ENCODE data around the gene MBP. TPM values are rescaled to one million over a fixed set of nuclear protein-coding genes. Genes with fewer than 3 reads are reported as not detected.

Gene MBP
- total RNA-seq, 1 donor from 2014 or later = 2.0 TPM

DNA sequence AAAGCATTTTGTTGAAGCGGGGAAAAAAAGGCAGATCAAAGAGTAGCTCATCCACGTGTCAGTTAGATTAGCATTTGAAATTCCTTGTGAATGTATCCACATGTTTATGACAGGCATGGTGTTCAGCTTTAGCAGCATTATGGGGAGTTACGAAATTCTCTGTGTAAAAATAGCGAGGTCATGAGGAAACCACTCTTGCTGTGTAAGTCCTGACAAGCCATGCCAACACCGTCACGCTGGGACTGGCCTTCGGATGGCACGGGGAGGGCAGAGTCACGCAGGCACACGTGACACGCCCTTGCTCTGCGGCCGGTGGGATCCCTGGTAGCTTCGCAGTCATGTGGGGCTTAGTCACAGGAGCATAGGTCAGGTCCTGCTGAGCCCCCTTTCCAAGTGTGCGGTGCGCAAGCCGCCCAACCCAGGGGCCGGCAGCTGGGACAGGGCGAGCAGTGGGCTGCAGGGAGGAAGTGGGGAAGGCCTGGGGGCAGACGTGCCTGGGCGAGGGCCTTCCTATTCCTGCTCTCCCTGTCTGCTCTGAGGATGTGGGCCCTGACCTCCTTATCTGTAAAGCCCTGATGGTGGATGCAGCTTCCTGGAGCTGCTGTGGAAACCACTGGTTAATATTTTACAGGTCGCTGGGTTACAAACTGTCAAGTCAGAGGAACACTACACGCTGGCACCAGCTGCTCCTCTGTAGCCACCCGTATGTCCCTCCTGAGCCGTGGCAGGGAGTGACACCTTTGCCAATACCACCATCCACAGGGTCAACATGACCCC is 18.0 kb downstream of the MBP start:
- H3K27ac Mint-ChIP-seq (ENCODE audit: unreplicated experiment) = no peak overlapping the region
- no peaks in the 10 kb centered on the region for H3K27me3 Mint-ChIP-seq (ENCODE audit: low read depth)
- no peaks in the 10 kb centered on the region for H3K36me3 Mint-ChIP-seq (ENCODE audit: low read depth)
- no peaks in the 10 kb centered on the region for H3K9me3 Mint-ChIP-seq
- H3K4me1 Mint-ChIP-seq = peaks cover 6% of the 10 kb centered on the region
- no peak for DNase-seq (ENCODE audit: low read depth, low spot score)
- TF ChIP-seq, protein P1, sequence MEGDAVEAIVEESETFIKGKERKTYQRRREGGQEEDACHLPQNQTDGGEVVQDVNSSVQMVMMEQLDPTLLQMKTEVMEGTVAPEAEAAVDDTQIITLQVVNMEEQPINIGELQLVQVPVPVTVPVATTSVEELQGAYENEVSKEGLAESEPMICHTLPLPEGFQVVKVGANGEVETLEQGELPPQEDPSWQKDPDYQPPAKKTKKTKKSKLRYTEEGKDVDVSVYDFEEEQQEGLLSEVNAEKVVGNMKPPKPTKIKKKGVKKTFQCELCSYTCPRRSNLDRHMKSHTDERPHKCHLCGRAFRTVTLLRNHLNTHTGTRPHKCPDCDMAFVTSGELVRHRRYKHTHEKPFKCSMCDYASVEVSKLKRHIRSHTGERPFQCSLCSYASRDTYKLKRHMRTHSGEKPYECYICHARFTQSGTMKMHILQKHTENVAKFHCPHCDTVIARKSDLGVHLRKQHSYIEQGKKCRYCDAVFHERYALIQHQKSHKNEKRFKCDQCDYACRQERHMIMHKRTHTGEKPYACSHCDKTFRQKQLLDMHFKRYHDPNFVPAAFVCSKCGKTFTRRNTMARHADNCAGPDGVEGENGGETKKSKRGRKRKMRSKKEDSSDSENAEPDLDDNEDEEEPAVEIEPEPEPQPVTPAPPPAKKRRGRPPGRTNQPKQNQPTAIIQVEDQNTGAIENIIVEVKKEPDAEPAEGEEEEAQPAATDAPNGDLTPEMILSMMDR (conservative IDR thresholded peaks at IDR 0.05) = no peak
- no peak overlapping the region for H3K4me3 Mint-ChIP-seq

DNA sequence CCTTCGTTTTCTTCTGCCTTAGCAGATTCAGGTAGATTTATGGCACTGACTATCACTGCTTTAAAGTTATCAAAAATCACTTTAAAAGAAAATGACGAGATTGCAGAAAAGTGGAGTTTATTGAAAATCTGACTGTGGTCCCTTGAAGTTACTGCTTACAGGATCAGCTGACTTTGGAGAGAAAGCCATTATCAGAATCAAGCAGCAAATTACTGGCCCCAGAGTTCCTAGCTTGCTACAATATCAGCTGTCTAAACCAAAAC is 18.5 kb downstream of the MBP start:
- DNase-seq (ENCODE audit: low read depth, low spot score) = no peak
- TF ChIP-seq, protein P1 (conservative IDR thresholded peaks at IDR 0.05) = no peak
- Mint-ChIP-seq H3K27me3 (ENCODE audit: low read depth) (no peaks in the 10 kb centered on the region), H3K4me1 (peaks cover 6% of the 10 kb centered on the region), H3K4me3 (no peak overlapping the region), H3K9me3 (no peaks in the 10 kb centered on the region), H3K27ac (ENCODE audit: unreplicated experiment) (no peak overlapping the region), H3K36me3 (ENCODE audit: low read depth) (no peaks in the 10 kb centered on the region)

DNA sequence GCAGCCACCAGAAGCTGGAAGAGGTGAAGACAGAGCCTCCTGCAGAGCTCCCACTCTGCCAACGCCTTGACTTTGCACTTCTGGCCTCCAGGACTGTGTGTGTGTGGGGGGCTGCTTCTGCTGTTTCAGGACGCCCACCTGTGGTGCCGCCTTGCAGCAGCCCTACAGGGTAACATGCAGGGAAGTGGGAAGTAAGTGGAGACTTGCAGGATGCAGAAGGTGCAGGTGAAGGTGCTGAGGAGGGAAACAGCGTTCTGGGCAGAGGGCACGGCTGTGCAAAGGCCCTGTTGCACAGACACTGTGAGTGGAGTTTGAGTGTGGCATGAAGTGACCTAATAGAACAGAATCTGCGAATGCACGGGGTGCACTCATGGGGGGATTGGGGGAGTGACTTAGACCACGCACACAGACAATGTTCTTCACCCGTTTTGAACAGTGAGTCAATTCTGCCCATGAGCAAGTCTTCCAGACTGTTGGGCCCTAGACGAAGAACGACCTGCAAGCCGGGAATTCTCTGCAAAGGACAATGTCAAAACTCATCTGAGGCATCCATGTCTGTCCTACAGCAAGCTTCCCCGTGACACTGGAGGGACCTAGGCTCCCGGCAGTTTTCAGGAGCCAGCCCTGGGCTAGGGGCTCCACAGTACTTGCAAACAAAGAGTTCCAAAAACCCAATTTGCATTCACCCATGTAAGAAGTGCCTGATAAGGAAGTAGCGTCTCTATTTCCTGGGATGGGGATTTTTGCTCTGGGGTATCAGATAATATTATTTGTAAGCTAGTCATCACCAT is 19.0 kb downstream of the MBP start:
- TF ChIP-seq, protein P1 (conservative IDR thresholded peaks at IDR 0.05) = no peak
- peaks cover 6% of the 10 kb centered on the region for H3K4me1 Mint-ChIP-seq
- H3K27me3 Mint-ChIP-seq (ENCODE audit: low read depth) = no peaks in the 10 kb centered on the region
- H3K27ac Mint-ChIP-seq (ENCODE audit: unreplicated experiment) = no peak overlapping the region
- no peak overlapping the region for H3K4me3 Mint-ChIP-seq
- no peaks in the 10 kb centered on the region for H3K36me3 Mint-ChIP-seq (ENCODE audit: low read depth)
- DNase-seq (ENCODE audit: low read depth, low spot score) = no peak
- H3K9me3 Mint-ChIP-seq = no peaks in the 10 kb centered on the region

DNA sequence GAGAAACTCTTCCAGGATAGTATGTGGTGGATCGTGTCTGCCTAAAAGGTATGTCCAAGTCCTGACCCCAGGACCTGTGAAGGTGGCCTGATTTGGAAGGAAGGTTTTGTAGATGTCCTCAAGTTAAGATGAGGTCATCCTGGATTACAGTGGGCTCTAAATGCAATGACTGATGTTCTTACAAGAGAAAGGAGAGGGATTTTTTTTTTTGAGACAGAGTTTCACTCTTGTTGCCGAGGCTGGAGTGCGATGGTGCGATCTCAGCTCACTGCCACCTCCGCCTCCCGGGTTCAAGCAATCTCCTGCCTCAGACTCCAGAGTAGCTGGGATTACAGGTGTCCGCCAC is 19.9 kb downstream of the MBP start:
- H3K27me3 Mint-ChIP-seq (ENCODE audit: low read depth) = no peaks in the 10 kb centered on the region
- H3K9me3 Mint-ChIP-seq = no peaks in the 10 kb centered on the region
- H3K36me3 Mint-ChIP-seq (ENCODE audit: low read depth) = no peaks in the 10 kb centered on the region
- peaks cover 13% of the 10 kb centered on the region for H3K4me1 Mint-ChIP-seq
- TF ChIP-seq, protein P1 (conservative IDR thresholded peaks at IDR 0.05) = no peak
- H3K27ac Mint-ChIP-seq (ENCODE audit: unreplicated experiment) = no peak overlapping the region
- no peak overlapping the region for H3K4me3 Mint-ChIP-seq
- DNase-seq (ENCODE audit: low read depth, low spot score) = no peak

DNA sequence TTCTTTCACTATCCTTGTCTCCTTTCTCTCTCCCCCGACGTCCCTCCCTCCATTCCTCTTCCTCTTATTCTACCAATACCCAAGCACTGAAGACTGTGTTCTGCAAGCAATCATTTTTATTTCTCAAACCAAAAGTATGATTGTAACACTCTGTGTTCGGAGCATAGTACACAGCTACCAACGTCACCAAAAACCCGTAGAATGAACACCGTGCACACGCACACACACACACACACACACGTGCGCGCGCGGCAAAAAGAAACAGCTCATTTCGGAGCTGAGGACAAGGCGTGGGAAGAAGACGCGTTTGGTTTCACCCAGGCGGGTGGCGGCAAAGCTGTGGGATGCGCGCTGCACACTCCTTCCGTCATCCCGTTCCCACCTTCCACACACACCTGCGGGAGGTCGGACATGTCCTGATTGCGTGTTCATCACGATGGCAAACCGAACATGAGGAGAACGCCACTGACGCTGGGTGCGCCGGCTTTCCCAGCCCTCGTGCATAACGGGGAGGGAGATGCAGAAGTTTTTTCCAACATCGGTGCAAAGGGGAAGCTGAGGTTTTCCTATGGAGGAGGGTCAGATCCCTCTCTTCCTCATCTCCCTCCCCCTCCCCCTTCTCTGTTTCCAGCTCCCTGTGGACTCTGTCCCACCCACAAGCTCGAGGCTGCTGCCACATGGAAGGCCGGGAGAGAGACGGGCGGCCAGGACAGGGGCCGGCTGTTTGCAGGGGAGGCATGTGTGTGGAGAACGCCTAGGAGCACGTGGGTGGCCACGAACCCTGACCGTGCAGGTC is 20.4 kb downstream of the MBP start:
- H3K4me3 Mint-ChIP-seq = no peak overlapping the region
- no peak overlapping the region for H3K27ac Mint-ChIP-seq (ENCODE audit: unreplicated experiment)
- TF ChIP-seq, protein P1 (conservative IDR thresholded peaks at IDR 0.05) = no peak
- no peaks in the 10 kb centered on the region for H3K9me3 Mint-ChIP-seq
- H3K36me3 Mint-ChIP-seq (ENCODE audit: low read depth) = no peaks in the 10 kb centered on the region
- H3K4me1 Mint-ChIP-seq = peaks cover 16% of the 10 kb centered on the region
- DNase-seq (ENCODE audit: low read depth, low spot score) = no peak
- peaks cover 2% of the 10 kb centered on the region for H3K27me3 Mint-ChIP-seq (ENCODE audit: low read depth)
